IMR-90 (cell line): ENCODE results near the gene AMZ1. TPM values are rescaled to one million over a fixed set of nuclear protein-coding genes. Genes with fewer than 3 reads are reported as not detected.
A peak's percentile ranks its signal among the peaks of the same experiment; 100 is the strongest.

ENCODE experiments used
- ATAC-seq: fragments of 200-7000 bp; cut with Tn5 transposase; 2 replicates; pipeline ENCODE4 v1.9.1; 2020; ENCODE audit warnings: low read depth, mild to moderate bottlenecking, moderate library complexity
- BruUV-seq: library from RNA; stranded (reverse); fragments of 400-500 nt; replicated peaks from 2 replicates; lab custom pipeline; 2021; lab: Mats Ljungman, UMichigan
- CTCF ChIA-PET: fragments of 300-600 bp; formaldehyde crosslinking; extraction: SDS; loops from one replicate; lab custom pipeline; 2021; ENCODE audit warnings: antibody characterized with exemption; lab: Yijun Ruan, JAX
- POLR2A ChIA-PET: fragments of 300-600 bp; sonication (Branson Sonifier 250); formaldehyde crosslinking; loops from one replicate; lab custom pipeline; 2022; ENCODE audit warnings: antibody characterized with exemption; ENCODE audit not compliant: unreplicated experiment; lab: Charles Lee
- DNase-seq: peaks from one replicate; pipeline ENCODE4 v3.0.0; 2013
- H2AFZ ChIP-seq: replicated peaks from 2 replicates; pipeline ENCODE3; 2013; ENCODE audit warnings: low read length, mild to moderate bottlenecking; ENCODE audit not compliant: poor library complexity
- H2AK5ac ChIP-seq: 2 replicates; pipeline ENCODE4 v1.6.1; 2013; ENCODE audit warnings: low read depth, low read length, inconsistent platforms
- H2AK9ac ChIP-seq: replicated peaks from 2 replicates; pipeline ENCODE3; 2013; ENCODE audit warnings: mild to moderate bottlenecking, low read depth, low read length, moderate library complexity; ENCODE audit not compliant: poor library complexity
- H2BK120ac ChIP-seq: 2 replicates; pipeline ENCODE4 v1.6.1; 2013; ENCODE audit warnings: low read depth, low read length, inconsistent platforms
- H2BK15ac ChIP-seq: 3 replicates; pipeline ENCODE4 v1.6.1; 2013; ENCODE audit warnings: low read depth, low read length, inconsistent platforms
- H2BK20ac ChIP-seq: 2 replicates; pipeline ENCODE4 v1.6.1; 2013; ENCODE audit warnings: low read depth, mild to moderate bottlenecking, inconsistent platforms, low read length, moderate library complexity
- H2BK5ac ChIP-seq: 2 replicates; pipeline ENCODE4 v1.6.1; 2013; ENCODE audit warnings: mild to moderate bottlenecking, low read depth, low read length, inconsistent platforms; ENCODE audit not compliant: poor library complexity, severe bottlenecking
- H3K14ac ChIP-seq: replicated peaks from 2 replicates; pipeline ENCODE4 v1.6.1; 2013; ENCODE audit warnings: low read depth, low read length, inconsistent platforms
- H3K18ac ChIP-seq: 2 replicates; pipeline ENCODE4 v1.6.1; 2013; ENCODE audit warnings: low read depth, low read length, control low read depth
- H3K23ac ChIP-seq: 2 replicates; pipeline ENCODE4 v1.6.1; 2013; ENCODE audit warnings: low read depth, low read length, inconsistent platforms
- H3K27ac ChIP-seq: 2 replicates; pipeline ENCODE4 v1.5.1; 2013; ENCODE audit warnings: mild to moderate bottlenecking, control low read depth, low read length; ENCODE audit not compliant: insufficient read depth
- H3K27me3 ChIP-seq: 2 replicates; pipeline ENCODE4 v1.6.1; 2013; ENCODE audit warnings: low read length; ENCODE audit not compliant: control insufficient read depth, insufficient read depth
- H3K36me3 ChIP-seq: 2 replicates; pipeline ENCODE4 v1.6.1; 2013; ENCODE audit warnings: low read length, mixed read lengths; ENCODE audit not compliant: control insufficient read depth, insufficient read depth
- H3K4ac ChIP-seq: 2 replicates; pipeline ENCODE4 v1.6.1; 2013; ENCODE audit warnings: low read depth, low read length, inconsistent platforms
- H3K4me1 ChIP-seq: 2 replicates; pipeline ENCODE4 v1.6.1; 2013; ENCODE audit warnings: low read length, mixed read lengths; ENCODE audit not compliant: control insufficient read depth, insufficient read depth
- H3K4me2 ChIP-seq: 2 replicates; pipeline ENCODE4 v1.6.1; 2013; ENCODE audit warnings: low read depth, mild to moderate bottlenecking, control low read depth, low read length, moderate library complexity
- H3K4me3 ChIP-seq: 2 replicates; pipeline ENCODE4 v1.5.1; 2013; ENCODE audit warnings: low read depth, mild to moderate bottlenecking, control low read depth, low read length, moderate library complexity; ENCODE audit not compliant: insufficient read depth
- H3K56ac ChIP-seq: 2 replicates; pipeline ENCODE4 v1.6.1; 2013; ENCODE audit warnings: low read length, inconsistent platforms; ENCODE audit not compliant: insufficient read depth; ENCODE audit errors: extremely low read depth
- H3K79me1 ChIP-seq, 2 experiments: 2 replicates each; pipeline ENCODE4 v1.6.1; 2013; ENCODE audit warnings: low read length in 2 of 2, inconsistent platforms in 1 of 2, low read depth in 1 of 2
- H3K9ac ChIP-seq: 2 replicates; pipeline ENCODE4 v1.6.1; 2013; ENCODE audit warnings: low read depth, low read length, control low read depth
- H3K9me1 ChIP-seq: 2 replicates; pipeline ENCODE4 v1.6.1; 2013; ENCODE audit warnings: low read length, inconsistent platforms; ENCODE audit not compliant: insufficient read depth
- H3K9me3 ChIP-seq: 2 replicates; pipeline ENCODE4 v1.6.1; 2013; ENCODE audit warnings: low read length; ENCODE audit not compliant: control insufficient read depth, insufficient read depth
- H4K20me1 ChIP-seq: 2 replicates; pipeline ENCODE4 v1.6.1; 2013; ENCODE audit warnings: low read length, inconsistent platforms; ENCODE audit not compliant: insufficient read depth
- H4K5ac ChIP-seq: 2 replicates; pipeline ENCODE4 v1.6.1; 2013; ENCODE audit warnings: mild to moderate bottlenecking, low read depth, low read length, control low read depth
- H4K8ac ChIP-seq, 2 experiments: 2 replicates each; pipeline ENCODE4 v1.6.1; 2013; ENCODE audit warnings: low read depth in 2 of 2, low read length in 2 of 2, control low read depth in 1 of 2, inconsistent platforms in 1 of 2
- H4K91ac ChIP-seq: 2 replicates; pipeline ENCODE4 v1.6.1; 2013; ENCODE audit warnings: low read depth, low read length, inconsistent platforms; ENCODE audit not compliant: insufficient read depth
- BHLHE40 ChIP-seq: fragments of 150-350 bp; IDR thresholded peaks from 2 replicates; pipeline ENCODE4 v1.6.1; 2016; ENCODE audit warnings: mild to moderate bottlenecking, low read depth, low read length
- CEBPB ChIP-seq: IDR thresholded peaks from 2 replicates; pipeline ENCODE4 v1.6.1; 2012; ENCODE audit warnings: low read depth, low read length, improper control_type of control experiment
- CHD1 ChIP-seq: IDR thresholded peaks from 2 replicates; pipeline ENCODE4 v1.6.1; 2012; ENCODE audit warnings: low read depth, low read length, improper control_type of control experiment
- ELK1 ChIP-seq: fragments of 150-350 bp; IDR thresholded peaks from 2 replicates; pipeline ENCODE4 v1.6.1; 2016; ENCODE audit warnings: low read depth, mild to moderate bottlenecking, low read length, moderate library complexity, borderline replicate concordance
- FOS ChIP-seq: fragments of 150-350 bp; IDR thresholded peaks from 2 replicates; pipeline ENCODE4 v1.6.1; 2016; ENCODE audit warnings: low read depth, low read length
- MAFK ChIP-seq: IDR thresholded peaks from 2 replicates; pipeline ENCODE4 v1.6.1; 2012; ENCODE audit warnings: low read depth, low read length, improper control_type of control experiment
- MAZ ChIP-seq: IDR thresholded peaks from 2 replicates; pipeline ENCODE4 v1.6.1; 2012; ENCODE audit warnings: low read depth, mild to moderate bottlenecking, low read length, improper control_type of control experiment, moderate library complexity, borderline replicate concordance
- MXI1 ChIP-seq: IDR thresholded peaks from 2 replicates; pipeline ENCODE4 v1.6.1; 2012; ENCODE audit warnings: low read depth, mild to moderate bottlenecking, low read length, moderate library complexity, borderline replicate concordance
- NFE2L2 ChIP-seq: fragments of 150-350 bp; IDR thresholded peaks from 2 replicates; pipeline ENCODE4 v1.6.1; 2016; ENCODE audit warnings: low read depth, mild to moderate bottlenecking, low read length
- POLR2A ChIP-seq: IDR thresholded peaks from 2 replicates; pipeline ENCODE4 v1.6.1; 2012; ENCODE audit warnings: mild to moderate bottlenecking, low read depth, low read length
- RCOR1 ChIP-seq: IDR thresholded peaks from 2 replicates; pipeline ENCODE4 v1.6.1; 2012; ENCODE audit warnings: mild to moderate bottlenecking, low read length, improper control_type of control experiment; ENCODE audit not compliant: insufficient replicate concordance
- RFX5 ChIP-seq: IDR thresholded peaks from 2 replicates; pipeline ENCODE4 v1.8.0; 2012; ENCODE audit warnings: low read depth, mild to moderate bottlenecking, low read length, moderate library complexity
- WGBS, 2 experiments: methylation state at CpG; one replicate each; pipeline versions ENCODE4 v1.1.5 to v1.1.7; 2013; ENCODE audit warnings: missing lambda C conversion rate in 2 of 2; ENCODE audit not compliant: insufficient read length in 1 of 2; ENCODE audit errors: extremely low coverage in 2 of 2; 5-methylcytosine and 5-hydroxymethylcytosine counted together
- dilution Hi-C: fragments of 300-500 bp; cut with HindIII; formaldehyde crosslinking; loops from one replicate; pipeline ENCODE4 v1.14.3; 2018; ENCODE audit warnings: low sequenced_read_pairs; ENCODE audit not compliant: unreplicated experiment
- in situ Hi-C: fragments of 300-500 bp; cut with MboI; formaldehyde crosslinking; loops from 3 replicates; pipeline ENCODE4 v1.14.3; 2019; ENCODE audit warnings: low sequenced_read_pairs, inconsistent platforms, mixed read lengths
- intact Hi-C: fragments of 100-400 bp; cut with micrococcal nuclease; formaldehyde crosslinking; loops from 2 replicates; pipeline ENCODE4 v1.10.0; 2022
- polyA plus RNA-seq, 3 experiments: library from polyadenylated mRNA; depleted of rRNA; stranded (reverse); fragments of >200 nt; gene quantifications; 2 replicates each; pipeline ENCODE4 v1.2.3, GENCODE V29; 2012; ENCODE audit warnings: low replicate concordance in 1 of 3
- total RNA-seq: library from RNA; depleted of rRNA; stranded (reverse); fragments of >200 nt; gene quantifications from 2 replicates; pipeline ENCODE4 v1.2.3, GENCODE V29; 2012

AMZ1 gene
- total and polyA plus RNA-seq, 2 of the 4 experiments (the other 2 are of a cell fraction) = 0.54 to 1.6 TPM

GRCh38 chr7:2665359-2665791 is 22.6 kb upstream of the AMZ1 start:
- Histone ChIP-seq H3K14ac (no peak overlapping the region), H3K9me1 (no peaks in the 10 kb centered on the region), H2BK120ac (no peak overlapping the region), H2AFZ (no peak overlapping the region), H3K79me1 (peaks cover 0 to 5% of the 10 kb centered on the region in 2 experiments; a peak in 1 of 4 replicates), H3K56ac (no peak overlapping the region), H3K4me1 (peaks cover 5% of the 10 kb centered on the region), H2BK15ac (no peak overlapping the region), H4K20me1 (peaks cover 9% of the 10 kb centered on the region), H3K4ac (no peak overlapping the region), H2AK9ac (no peak overlapping the region), H3K9me3 (peaks cover 5% of the 10 kb centered on the region; the same call in 1 of the 2 replicates), H3K9ac (no peak overlapping the region), H3K23ac (no peak overlapping the region), H4K91ac (no peak overlapping the region), H2BK5ac (no peak overlapping the region), H3K27me3 (no peaks in the 10 kb centered on the region), H2AK5ac (no peak overlapping the region), H3K27ac (no peak overlapping the region), H3K4me3 (no peak overlapping the region), H2BK20ac (no peak overlapping the region), H3K18ac (no peak overlapping the region), H4K8ac (no peak overlapping the region), H3K36me3 (peaks cover 18% of the 10 kb centered on the region; the same call in 1 of the 2 replicates), H3K4me2 (no peak overlapping the region), H4K5ac (no peak overlapping the region)
- dilution Hi-C loops = no loop called here
- ATAC-seq (peak; percentile 6; the same call in 1 of the 2 replicates), DNase-seq (no peak)
- no TSS peak for BruUV-seq
- 53% methylated on average over 21 of the region's 33 CpGs; no CpG with 5 or more reads in 1 of the 2 experiments for WGBS, 2 experiments
- in situ Hi-C loops = no loop called here
- no peak for TF ChIP-seq POLR2A
- TF ChIP-seq MXI1 = no peak
- TF ChIP-seq CHD1 = no peak
- no peak for TF ChIP-seq CEBPB
- no peak for TF ChIP-seq RFX5
- TF ChIP-seq BHLHE40 = no peak
- no peak for TF ChIP-seq NFE2L2
- no peak for TF ChIP-seq ELK1
- no peak for TF ChIP-seq MAFK
- TF ChIP-seq RCOR1 = no peak
- TF ChIP-seq FOS = no peak
- no peak for TF ChIP-seq MAZ
- POLR2A ChIA-PET = no interaction called here
- CTCF ChIA-PET = no interaction called here
- intact Hi-C loops = no loop called here
